Ovary (tissue), 9 donors: ENCODE data around the gene BANP. TPM values are rescaled to one million over a fixed set of nuclear protein-coding genes. Genes with fewer than 3 reads are reported as not detected.

Experiments used
- DNase-seq, 5 donors: peaks; one replicate each; pipeline ENCODE4 v3.0.0-alpha.2; 2019 to 2020
- H3K27ac ChIP-seq, 2 donors: fragments of 200-600 bp; one replicate each; pipeline versions ENCODE4 v1.5.1 to v1.8.0; 2019 to 2022
- H3K27me3 ChIP-seq: fragments of 200-600 bp; one replicate; pipeline ENCODE4 v1.8.0; 2022
- H3K36me3 ChIP-seq: fragments of 200-600 bp; sonication (generic); one replicate; pipeline ENCODE4 v1.5.1; 2019
- H3K4me1 ChIP-seq: one replicate; pipeline ENCODE4 v1.8.1; 2013; ENCODE audit warnings: mild to moderate bottlenecking, moderate library complexity; ENCODE audit not compliant: insufficient read depth
- H3K4me3 ChIP-seq: fragments of 200-600 bp; sonication (generic); one replicate; pipeline ENCODE4 v1.5.1; 2017
- H3K9me3 ChIP-seq, 2 donors: fragments of 200-600 bp in 1 of 2; sonication (generic) in 1 of 2; one replicate each; pipeline versions ENCODE4 v1.5.1 to v1.8.1; 2013 to 2019; ENCODE audit warnings: mild to moderate bottlenecking in 1 of 2, moderate library complexity in 1 of 2
- CTCF ChIP-seq, 3 donors: fragments of 450-650 bp in 2 of 3; fragments of 200-600 bp in 1 of 3; IDR thresholded peaks; one replicate each; pipeline versions ENCODE4 v1.5.1 to v1.8.0; 2016 to 2022; ENCODE audit warnings: antibody characterized with exemption in 3 of 3, mild to moderate bottlenecking in 1 of 3
- EP300 ChIP-seq: sonication (generic); formaldehyde crosslinking; IDR thresholded peaks from one replicate; pipeline ENCODE4 v1.6.1; 2017; ENCODE audit warnings: antibody characterized with exemption
- POLR2A ChIP-seq: fragments of 450-650 bp; IDR thresholded peaks from one replicate; pipeline ENCODE4 v1.6.1; 2017; ENCODE audit warnings: antibody characterized with exemption, mild to moderate bottlenecking, moderate library complexity
- WGBS, 3 donors: extraction: QIAGEN DNeasy Blood & Tissue Kit in 1 of 3; methylation state at CpG; one replicate each; pipeline versions ENCODE4 v1.1.5 to v1.1.7; 2013 to 2017; 5-methylcytosine and 5-hydroxymethylcytosine counted together
- intact Hi-C, 4 donors: fragments of 100-400 bp; cut with DNase I; formaldehyde crosslinking; loops; one replicate each; pipeline versions ENCODE4 v1.11.0 to v1.15.1; 2022 to 2023
- polyA plus RNA-seq, 2 donors: library from polyadenylated mRNA; stranded (reverse); fragments of 200-250 nt in 1 of 2; fragments of 350-450 nt in 1 of 2; fragmentation: Illumina TruSeq in 1 of 2; extraction: RNeasy Lipid Tissue Mini Kit (QIAGEN cat#74804) in 1 of 2; gene quantifications; one replicate each; pipeline ENCODE4 v1.2.3, GENCODE V29; 2013 to 2014
- total RNA-seq, 7 donors: library from RNA; depleted of rRNA in 2 of 7; stranded (reverse); fragments of >200 nt in 2 of 7; fragmentation: NEBNext Ultra II Directional in 3 of 7; extraction: Animal tissue kit (Norgen Biotek cat#: 25700) in 3 of 7; gene quantifications; one replicate each; pipeline versions ENCODE4 v1.1.0 to v1.2.4, GENCODE V29; 2016 to 2023
- donor health status: DM: no; HTN: no; CAD: no; lungs with moderate emphysema.
- donor health status: DM: no; HTN: no; CAD: no.
- donor health status: Bipolar disorder and iron deficiency.
- donor health status: DM: yes; HTN: yes; CAD: no.
- donor health status: DM: no; HTN: no; CAD: no.
- donor health status: DM: yes; HTN: yes; CAD: no.

The BANP gene
- total and polyA plus RNA-seq, 9 donors = 14.8 to 48.6 (median 28.1) TPM

- H3K4me1 ChIP-seq = peaks cover 7% of the 10 kb centered on the region
- no peak overlapping the region for H3K27ac ChIP-seq
- intact Hi-C loops = no loop called here
- no peaks in the 10 kb centered on the region for H3K27me3 ChIP-seq
- no peaks in the 10 kb centered on the region for H3K9me3 ChIP-seq
- no peak for TF ChIP-seq POLR2A
- TF ChIP-seq EP300 = no peak
- TF ChIP-seq CTCF (IDR thresholded peaks at IDR 0.05) = no peak
- H3K36me3 ChIP-seq = no peaks in the 10 kb centered on the region
- H3K4me3 ChIP-seq = no peak overlapping the region
- 90 to 94% (median 92%) methylated on average over 25 of the region's 25 CpGs for WGBS, 3 donors
- no peak for DNase-seq
Observed at GRCh38 chr16:87914812-87915211, 36.4 kb upstream of the BANP start.

GRCh38 chr16:87917503-87917902 is 33.7 kb upstream of the BANP start:
- intact Hi-C loops = no loop called here
- peaks cover 9% of the 10 kb centered on the region for H3K4me1 ChIP-seq
- TF ChIP-seq CTCF (IDR thresholded peaks at IDR 0.05) (no peak), POLR2A (no peak), EP300 (no peak)
- no peak overlapping the region for H3K4me3 ChIP-seq
- WGBS, 3 donors = 79 to 86% (median 82%) methylated on average over 9 of the region's 9 CpGs
- H3K36me3 ChIP-seq = no peaks in the 10 kb centered on the region
- DNase-seq = no peak
- H3K9me3 ChIP-seq = no peaks in the 10 kb centered on the region
- H3K27ac ChIP-seq = no peak overlapping the region
- H3K27me3 ChIP-seq = no peaks in the 10 kb centered on the region

- TF ChIP-seq EP300 (no peak), CTCF (IDR thresholded peaks at IDR 0.05) (no peak), POLR2A (no peak)
- Histone ChIP-seq H3K36me3 (no peaks in the 10 kb centered on the region), H3K4me3 (no peak overlapping the region), H3K27ac (peak overlapping the region in 1 of 2 donors; percentile 79), H3K27me3 (no peaks in the 10 kb centered on the region), H3K4me1 (peaks cover 9% of the 10 kb centered on the region), H3K9me3 (no peaks in the 10 kb centered on the region)
- DNase-seq = peak; percentile 80 to 85 (median 84)
- intact Hi-C loops = no loop called here
- WGBS, 3 donors = 8 to 21% (median 11%) methylated on average over 13 of the region's 13 CpGs
Observed at GRCh38 chr16:87918338-87918737, 32.9 kb upstream of the BANP start.

GRCh38 chr16:87918866-87919680 is 32.2 kb upstream of the BANP start:
- H3K4me3 ChIP-seq = no peak overlapping the region
- H3K27me3 ChIP-seq = no peaks in the 10 kb centered on the region
- intact Hi-C loops = no loop called here
- WGBS, 3 donors = 59 to 60% (median 59%) methylated on average over 36 to 37 of the region's 37 CpGs
- H3K4me1 ChIP-seq = peaks cover 9% of the 10 kb centered on the region
- no peak for TF ChIP-seq POLR2A
- no peak for TF ChIP-seq EP300
- TF ChIP-seq CTCF (IDR thresholded peaks at IDR 0.05) = no peak
- peak; percentile 54 to 76 (median 62) for DNase-seq
- H3K9me3 ChIP-seq = no peaks in the 10 kb centered on the region
- no peaks in the 10 kb centered on the region for H3K36me3 ChIP-seq
- peak overlapping the region in 1 of 2 donors; percentile 79 for H3K27ac ChIP-seq
